ENCODE data around the gene TRAK1.
"Not testable (repeated sequence)": the region's sequence is repeated elsewhere in the genome, so short reads cannot be mapped to it uniquely, and the experiment has no call there.

TRAK1 gene

DNA sequence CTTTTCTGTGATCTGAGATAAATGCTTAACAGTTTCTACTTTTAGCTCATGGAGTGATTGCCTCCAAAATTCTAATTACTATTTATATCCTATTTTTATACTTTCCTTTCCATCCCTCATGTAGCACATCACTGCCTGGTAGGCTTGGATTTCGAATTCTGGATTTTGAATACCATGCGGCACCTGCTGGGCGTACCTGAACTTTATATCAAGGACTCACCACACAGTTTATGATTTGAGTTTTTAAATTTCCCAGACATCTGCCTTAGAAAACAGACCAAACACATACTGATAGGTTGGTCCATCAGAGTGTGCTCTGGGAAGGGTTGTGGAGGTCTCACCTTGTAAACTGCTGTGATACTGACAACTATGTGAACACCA is 6.4 kb downstream of the TRAK1 start:
- TF ChIP-seq GATA1 (IDR thresholded peaks at IDR 0.05; ENCODE audit: low read depth, low read length) (no peak), POLR2A (IDR thresholded peaks at IDR 0.05; ENCODE audit: low read length) (no peak)
- DNase-seq, result no peak

DNA sequence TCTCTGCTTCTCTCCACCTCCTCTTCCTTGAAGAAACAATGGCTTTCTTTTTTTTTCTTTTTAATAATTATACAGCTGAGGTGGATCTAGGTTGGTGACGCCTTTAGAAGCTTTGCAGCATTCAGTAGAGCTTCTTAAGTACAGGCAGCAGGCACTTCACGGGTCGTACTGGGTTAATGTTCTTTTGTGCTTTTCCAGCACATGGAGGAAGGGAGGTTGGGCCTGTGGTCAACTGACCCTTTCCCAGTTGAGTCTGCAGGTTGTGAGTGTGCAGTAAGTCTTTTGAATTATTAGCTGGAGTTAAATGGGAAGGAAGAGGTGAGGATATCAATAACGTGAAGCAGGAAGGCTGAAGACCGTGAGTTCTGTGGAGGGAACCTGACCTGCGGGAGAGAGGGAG is 7.0 kb downstream of the TRAK1 start:
- TF ChIP-seq GATA1 (IDR thresholded peaks at IDR 0.05; ENCODE audit: low read depth, low read length) (no peak), POLR2A (IDR thresholded peaks at IDR 0.05; ENCODE audit: low read length) (no peak)
- DNase-seq, result no peak

GRCh38 chr3:42099020-42099765 is 8.0 kb downstream of the TRAK1 start:
- no peak for DNase-seq
- TF ChIP-seq GATA1 (IDR thresholded peaks at IDR 0.05; ENCODE audit: low read depth, low read length) (no peak), POLR2A (IDR thresholded peaks at IDR 0.05; ENCODE audit: low read length) (no peak)

DNA sequence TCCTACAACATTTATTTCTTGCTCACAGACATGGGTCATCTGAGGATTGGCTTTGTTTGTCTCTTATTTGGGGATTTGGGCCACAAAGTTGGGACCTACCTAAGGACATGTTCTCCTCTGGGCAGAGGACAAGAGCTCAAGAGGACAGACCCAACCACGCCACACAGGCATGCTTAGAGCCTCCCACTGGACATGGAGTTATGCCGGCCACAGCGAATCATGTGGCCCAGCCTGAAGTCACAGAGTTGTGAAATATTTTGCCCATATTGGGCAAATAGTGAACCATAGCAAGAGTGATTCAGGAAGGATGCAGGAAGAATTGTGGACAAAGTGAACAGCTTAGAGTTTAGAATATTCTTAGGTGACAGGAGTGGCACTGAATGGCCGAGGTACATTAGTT is 9.9 kb downstream of the TRAK1 start:
- TF ChIP-seq GATA1 (IDR thresholded peaks at IDR 0.05; ENCODE audit: low read depth, low read length) (no peak), POLR2A (IDR thresholded peaks at IDR 0.05; ENCODE audit: low read length) (no peak)
- no peak for DNase-seq

DNA sequence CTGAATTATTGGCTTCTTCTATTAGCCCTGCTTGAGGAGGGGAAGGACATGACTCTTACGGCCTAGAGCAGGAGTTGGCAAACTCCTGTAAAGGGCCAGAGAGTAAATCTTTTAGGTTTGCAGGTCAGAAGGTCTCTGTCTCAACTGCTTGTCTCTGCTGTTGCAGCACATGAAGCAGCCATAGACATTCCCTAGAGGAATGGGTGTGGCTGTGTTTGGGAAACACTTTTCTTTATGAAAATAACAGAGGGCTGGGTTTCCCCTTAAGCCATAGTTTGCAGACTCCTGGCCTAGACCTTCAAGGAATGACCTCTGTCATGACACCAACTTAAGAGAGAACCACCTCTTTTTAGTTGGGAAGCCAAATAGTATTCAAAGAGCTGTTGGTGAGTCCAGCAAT is 10.3 kb downstream of the TRAK1 start:
- no peak for DNase-seq
- no peak for TF ChIP-seq GATA1 (IDR thresholded peaks at IDR 0.05; ENCODE audit: low read depth, low read length)
- TF ChIP-seq POLR2A (IDR thresholded peaks at IDR 0.05; ENCODE audit: low read length), result no peak

GRCh38 chr3:42102571-42102970 is 11.4 kb downstream of the TRAK1 start:
- TF ChIP-seq GATA1 (IDR thresholded peaks at IDR 0.05; ENCODE audit: low read depth, low read length), result no peak
- no peak for TF ChIP-seq POLR2A (IDR thresholded peaks at IDR 0.05; ENCODE audit: low read length)
- no peak for DNase-seq

- DNase-seq, result not testable (repeated sequence)
Observed at GRCh38 chr3:42103921-42104665, 12.9 kb downstream of the TRAK1 start.

DNA sequence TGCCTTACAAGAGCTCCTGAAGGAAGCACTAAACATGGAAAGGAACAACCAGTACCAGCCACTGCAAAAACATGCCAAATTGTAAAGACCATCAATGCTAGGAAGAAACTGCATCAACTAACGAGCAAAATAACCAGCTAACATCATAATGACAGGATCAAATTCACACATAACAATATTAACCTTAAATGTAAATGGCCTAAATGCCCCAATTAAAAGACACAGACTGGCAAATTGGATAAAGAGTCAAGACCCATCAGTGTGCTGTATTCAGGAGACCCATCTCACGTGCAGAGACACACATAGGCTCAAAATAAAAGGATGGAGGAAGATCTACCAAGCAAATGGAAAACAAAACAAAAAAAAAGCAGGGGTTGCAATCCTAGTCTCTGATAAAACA is 14.8 kb downstream of the TRAK1 start:
- DNase-seq, result not testable (repeated sequence)

DNA sequence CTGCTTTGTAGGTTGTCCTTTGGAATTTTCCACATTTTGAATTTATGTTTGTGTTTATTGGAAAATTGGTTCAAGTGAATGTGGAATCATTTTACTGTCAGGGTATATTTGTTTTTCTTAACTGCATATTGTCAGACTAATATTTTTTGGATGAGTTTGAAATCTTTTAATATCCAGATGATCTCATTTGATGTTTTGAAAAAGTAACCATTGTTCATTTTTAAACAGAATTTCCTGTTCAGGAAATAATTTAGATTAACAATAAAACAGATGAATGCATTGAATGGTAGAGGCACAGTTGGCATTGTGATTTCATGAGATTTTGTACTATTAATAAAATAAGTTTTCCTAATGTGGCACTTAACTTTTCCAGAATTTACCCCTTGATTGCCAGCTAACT is 15.5 kb downstream of the TRAK1 start:
- no peak for DNase-seq
- TF ChIP-seq GATA1 (IDR thresholded peaks at IDR 0.05; ENCODE audit: low read depth, low read length), result no peak
- no peak for TF ChIP-seq POLR2A (IDR thresholded peaks at IDR 0.05; ENCODE audit: low read length)

- TF ChIP-seq POLR2A (IDR thresholded peaks at IDR 0.05; ENCODE audit: low read length) (no peak), GATA1 (IDR thresholded peaks at IDR 0.05; ENCODE audit: low read depth, low read length) (no peak)
- no peak for DNase-seq
Observed at GRCh38 chr3:42110631-42111030, 19.5 kb downstream of the TRAK1 start.

GRCh38 chr3:42114130-42114725 is 23.1 kb downstream of the TRAK1 start:
- DNase-seq, result no peak
- no peak for TF ChIP-seq GATA1 (IDR thresholded peaks at IDR 0.05; ENCODE audit: low read depth, low read length)
- TF ChIP-seq POLR2A (IDR thresholded peaks at IDR 0.05; ENCODE audit: low read length), result no peak

GRCh38 chr3:42115215-42115614 is 24.1 kb downstream of the TRAK1 start:
- DNase-seq, result no peak
- TF ChIP-seq GATA1 (IDR thresholded peaks at IDR 0.05; ENCODE audit: low read depth, low read length) (no peak), POLR2A (IDR thresholded peaks at IDR 0.05; ENCODE audit: low read length) (no peak)

GRCh38 chr3:42115946-42116345 is 24.8 kb downstream of the TRAK1 start:
- DNase-seq, result no peak
- no peak for TF ChIP-seq POLR2A (IDR thresholded peaks at IDR 0.05; ENCODE audit: low read length)
- no peak for TF ChIP-seq GATA1 (IDR thresholded peaks at IDR 0.05; ENCODE audit: low read depth, low read length)

- no peak for DNase-seq
Observed at GRCh38 chr3:42116466-42116865, 25.3 kb downstream of the TRAK1 start.

More at GRCh38 chr3:42116466-42116865, 25.3 kb downstream of the TRAK1 start:
- no peak for TF ChIP-seq GATA1 (IDR thresholded peaks at IDR 0.05; ENCODE audit: low read depth, low read length)
